Ovary (tissue), 9 donors: ENCODE measurements around the gene DNAAF5. TPM values are rescaled to one million over a fixed set of nuclear protein-coding genes. Genes with fewer than 3 reads are reported as not detected.
A peak's percentile ranks its signal among the peaks of the same experiment; 100 is the strongest.

Source experiments
- DNase-seq, 5 donors: peaks; one replicate each; pipeline ENCODE4 v3.0.0-alpha.2; 2019 to 2020
- H3K27ac ChIP-seq, 2 donors: fragments of 200-600 bp; one replicate each; pipeline versions ENCODE4 v1.5.1 to v1.8.0; 2019 to 2022
- H3K27me3 ChIP-seq: fragments of 200-600 bp; one replicate; pipeline ENCODE4 v1.8.0; 2022
- H3K36me3 ChIP-seq: fragments of 200-600 bp; sonication (generic); one replicate; pipeline ENCODE4 v1.5.1; 2019
- H3K4me1 ChIP-seq: one replicate; pipeline ENCODE4 v1.8.1; 2013; ENCODE audit warnings: mild to moderate bottlenecking, moderate library complexity; ENCODE audit not compliant: insufficient read depth
- H3K4me3 ChIP-seq: fragments of 200-600 bp; sonication (generic); one replicate; pipeline ENCODE4 v1.5.1; 2017
- H3K9me3 ChIP-seq, 2 donors: fragments of 200-600 bp in 1 of 2; sonication (generic) in 1 of 2; one replicate each; pipeline versions ENCODE4 v1.5.1 to v1.8.1; 2013 to 2019; ENCODE audit warnings: mild to moderate bottlenecking in 1 of 2, moderate library complexity in 1 of 2
- EP300 ChIP-seq: sonication (generic); formaldehyde crosslinking; IDR thresholded peaks from one replicate; pipeline ENCODE4 v1.6.1; 2017; ENCODE audit warnings: antibody characterized with exemption
- POLR2A ChIP-seq: fragments of 450-650 bp; IDR thresholded peaks from one replicate; pipeline ENCODE4 v1.6.1; 2017; ENCODE audit warnings: antibody characterized with exemption, mild to moderate bottlenecking, moderate library complexity
- WGBS, 3 donors: extraction: QIAGEN DNeasy Blood & Tissue Kit in 1 of 3; methylation state at CpG; one replicate each; pipeline versions ENCODE4 v1.1.5 to v1.1.7; 2013 to 2017; 5-methylcytosine and 5-hydroxymethylcytosine counted together
- intact Hi-C, 4 donors: fragments of 100-400 bp; cut with DNase I; formaldehyde crosslinking; loops; one replicate each; pipeline versions ENCODE4 v1.11.0 to v1.15.1; 2022 to 2023
- polyA plus RNA-seq, 2 donors: library from polyadenylated mRNA; stranded (reverse); fragments of 200-250 nt in 1 of 2; fragments of 350-450 nt in 1 of 2; fragmentation: Illumina TruSeq in 1 of 2; extraction: RNeasy Lipid Tissue Mini Kit (QIAGEN cat#74804) in 1 of 2; gene quantifications; one replicate each; pipeline ENCODE4 v1.2.3, GENCODE V29; 2013 to 2014
- total RNA-seq, 7 donors: library from RNA; depleted of rRNA in 2 of 7; stranded (reverse); fragments of >200 nt in 2 of 7; fragmentation: NEBNext Ultra II Directional in 3 of 7; extraction: Animal tissue kit (Norgen Biotek cat#: 25700) in 3 of 7; gene quantifications; one replicate each; pipeline versions ENCODE4 v1.1.0 to v1.2.4, GENCODE V29; 2016 to 2023
- TF ChIP-seq, protein P1 (sequence below), 3 donors: fragments of 450-650 bp in 2 of 3; fragments of 200-600 bp in 1 of 3; IDR thresholded peaks; one replicate each; pipeline versions ENCODE4 v1.5.1 to v1.8.0; 2016 to 2022; ENCODE audit warnings: antibody characterized with exemption in 3 of 3, mild to moderate bottlenecking in 1 of 3
- donor health status: DM: no; HTN: no; CAD: no; lungs with moderate emphysema.
- donor health status: DM: no; HTN: no; CAD: no.
- donor health status: Bipolar disorder and iron deficiency.
- donor health status: DM: yes; HTN: yes; CAD: no.
- donor health status: DM: no; HTN: no; CAD: no.
- donor health status: DM: yes; HTN: yes; CAD: no.

The DNAAF5 gene
- total and polyA plus RNA-seq, 9 donors, result 12.9 to 41.0 (median 21.3) TPM

DNA sequence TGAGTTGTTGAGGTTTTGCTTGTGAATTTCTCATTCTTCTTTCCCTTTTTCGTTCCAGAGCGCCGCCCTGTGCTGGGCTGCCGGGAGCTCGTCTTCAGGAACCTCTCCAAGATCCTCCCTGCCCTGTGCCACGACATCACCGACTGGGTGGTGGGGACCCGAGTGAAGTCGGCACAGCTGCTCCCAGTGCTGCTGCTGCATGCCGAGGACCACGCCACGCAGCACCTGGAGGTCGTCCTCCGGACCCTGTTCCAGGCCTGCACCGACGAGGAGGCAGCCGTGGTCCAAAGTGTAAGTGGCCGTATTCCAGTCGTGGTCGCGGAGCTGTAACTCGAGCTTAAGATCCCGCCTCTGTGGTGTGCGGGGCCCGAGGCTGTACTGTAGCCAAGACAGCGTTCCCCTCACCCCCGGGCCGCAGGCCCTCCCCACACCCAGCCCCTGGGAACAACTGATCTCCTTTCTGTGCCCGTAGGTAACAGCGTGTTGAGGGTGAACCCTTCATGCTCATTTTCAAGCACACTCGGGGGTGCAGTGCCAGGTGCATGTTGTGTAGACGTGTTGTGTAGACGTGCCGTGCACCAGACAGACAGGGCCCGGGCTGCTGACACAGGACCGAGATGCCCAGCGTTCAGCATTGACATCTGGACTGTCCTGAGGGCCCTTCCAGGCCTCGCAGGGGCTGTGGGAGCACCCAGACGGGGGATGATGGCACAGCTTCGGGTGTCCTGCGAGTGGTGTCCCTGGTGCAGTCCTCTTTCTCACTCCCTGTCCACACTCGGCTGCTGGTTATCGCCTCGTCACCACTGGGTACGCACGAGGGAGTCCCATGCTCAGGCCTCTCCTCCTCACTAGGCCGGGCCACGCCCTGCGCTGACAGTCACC, 28.3 kb downstream of the DNAAF5 start:
- Histone ChIP-seq H3K9me3 (no peaks in the 10 kb centered on the region), H3K4me1 (peaks cover 2% of the 10 kb centered on the region), H3K4me3 (no peak overlapping the region), H3K27me3 (no peaks in the 10 kb centered on the region), H3K36me3 (no peaks in the 10 kb centered on the region), H3K27ac (no peak overlapping the region)
- DNase-seq, result peak in 4 of 5 donors; percentile 7 to 26 (median 20)
- 91 to 94% (median 92%) methylated on average over 49 of the region's 49 CpGs for WGBS, 3 donors
- intact Hi-C loops, result no loop called here
- no peak for TF ChIP-seq POLR2A
- TF ChIP-seq, protein P1, sequence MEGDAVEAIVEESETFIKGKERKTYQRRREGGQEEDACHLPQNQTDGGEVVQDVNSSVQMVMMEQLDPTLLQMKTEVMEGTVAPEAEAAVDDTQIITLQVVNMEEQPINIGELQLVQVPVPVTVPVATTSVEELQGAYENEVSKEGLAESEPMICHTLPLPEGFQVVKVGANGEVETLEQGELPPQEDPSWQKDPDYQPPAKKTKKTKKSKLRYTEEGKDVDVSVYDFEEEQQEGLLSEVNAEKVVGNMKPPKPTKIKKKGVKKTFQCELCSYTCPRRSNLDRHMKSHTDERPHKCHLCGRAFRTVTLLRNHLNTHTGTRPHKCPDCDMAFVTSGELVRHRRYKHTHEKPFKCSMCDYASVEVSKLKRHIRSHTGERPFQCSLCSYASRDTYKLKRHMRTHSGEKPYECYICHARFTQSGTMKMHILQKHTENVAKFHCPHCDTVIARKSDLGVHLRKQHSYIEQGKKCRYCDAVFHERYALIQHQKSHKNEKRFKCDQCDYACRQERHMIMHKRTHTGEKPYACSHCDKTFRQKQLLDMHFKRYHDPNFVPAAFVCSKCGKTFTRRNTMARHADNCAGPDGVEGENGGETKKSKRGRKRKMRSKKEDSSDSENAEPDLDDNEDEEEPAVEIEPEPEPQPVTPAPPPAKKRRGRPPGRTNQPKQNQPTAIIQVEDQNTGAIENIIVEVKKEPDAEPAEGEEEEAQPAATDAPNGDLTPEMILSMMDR (IDR thresholded peaks at IDR 0.05), result no peak
- no peak for TF ChIP-seq EP300

GRCh38 chr7:755413-755805, 28.9 kb downstream of the DNAAF5 start:
- H3K9me3 ChIP-seq, result no peaks in the 10 kb centered on the region
- 81 to 87% (median 82%) methylated on average over 9 of the region's 9 CpGs for WGBS, 3 donors
- peaks cover 2% of the 10 kb centered on the region for H3K4me1 ChIP-seq

GRCh38 chr7:756231-756927, 29.9 kb downstream of the DNAAF5 start:
- Histone ChIP-seq H3K4me3 (no peak overlapping the region), H3K27me3 (no peaks in the 10 kb centered on the region), H3K4me1 (peaks cover 2% of the 10 kb centered on the region), H3K9me3 (no peaks in the 10 kb centered on the region), H3K36me3 (no peaks in the 10 kb centered on the region), H3K27ac (no peak overlapping the region)
- 92 to 96% (median 94%) methylated on average over 30 of the region's 30 CpGs for WGBS, 3 donors
- no peak for TF ChIP-seq POLR2A
- TF ChIP-seq EP300, result no peak
- TF ChIP-seq, protein P1 (IDR thresholded peaks at IDR 0.05), result no peak
- intact Hi-C loops, result no loop called here
- peak in 4 of 5 donors; percentile 3 to 37 (median 12) for DNase-seq

More at GRCh38 chr7:755413-755805, 28.9 kb downstream of the DNAAF5 start:
- no peaks in the 10 kb centered on the region for H3K27me3 ChIP-seq
- H3K4me3 ChIP-seq, result no peak overlapping the region
- DNase-seq, result peak in 3 of 5 donors; percentile 10 to 24 (median 10)
- TF ChIP-seq EP300, result no peak
- TF ChIP-seq POLR2A, result no peak
- no peak overlapping the region for H3K27ac ChIP-seq
- no peaks in the 10 kb centered on the region for H3K36me3 ChIP-seq
- intact Hi-C loops, result no loop called here

GRCh38 chr7:756928-757560, 30.5 kb downstream of the DNAAF5 start:
- Histone ChIP-seq H3K27ac (no peak overlapping the region), H3K4me1 (peaks cover 2% of the 10 kb centered on the region), H3K9me3 (no peaks in the 10 kb centered on the region), H3K4me3 (no peak overlapping the region), H3K36me3 (no peaks in the 10 kb centered on the region), H3K27me3 (no peaks in the 10 kb centered on the region)
- 93 to 94% (median 93%) methylated on average over 33 to 35 of the region's 35 CpGs for WGBS, 3 donors
- intact Hi-C loops, result no loop called here
- TF ChIP-seq EP300 (no peak), POLR2A (no peak)
- TF ChIP-seq, protein P1 (IDR thresholded peaks at IDR 0.05), result no peak
- DNase-seq, result peak in 3 of 5 donors; percentile 20 to 31 (median 21)
